ENCODE measurements around the gene CATSPERE.

- TF ChIP-seq CTCF (IDR thresholded peaks at IDR 0.05; ENCODE audit: control extremely low read depth in 1 of 3, insufficient read depth in 1 of 3, low read depth in 1 of 3, low read length in 3 of 3) (no peak), CTBP2 (IDR thresholded peaks at IDR 0.05; ENCODE audit: borderline replicate concordance, insufficient read depth, insufficient read length, low read length) (no peak), EP300 (IDR thresholded peaks at IDR 0.05; ENCODE audit: borderline replicate concordance in 1 of 2, low read depth in 2 of 2, low read length in 2 of 2) (no peak), EZH2 (IDR thresholded peaks at IDR 0.05; ENCODE audit: low read depth, low read length, severe bottlenecking) (no peak), YY1 (IDR thresholded peaks at IDR 0.05; ENCODE audit: low read depth, low read length) (no peak), CHD1 (IDR thresholded peaks at IDR 0.05; ENCODE audit: low read depth, low read length) (no peak), E2F6 (IDR thresholded peaks at IDR 0.05) (no peak), SRF (IDR thresholded peaks at IDR 0.05; ENCODE audit: low read depth, low read length) (no peak), KDM4A (IDR thresholded peaks at IDR 0.05; ENCODE audit: low read depth, low read length, severe bottlenecking) (no peak), POLR2A (IDR thresholded peaks at IDR 0.05; ENCODE audit: control extremely low read depth in 1 of 2, low read depth in 2 of 2, low read length in 2 of 2) (no peak), SIRT6 (IDR thresholded peaks at IDR 0.05; ENCODE audit: low read length) (no peak), RXRA (IDR thresholded peaks at IDR 0.05; ENCODE audit: insufficient read depth, low read depth, low read length) (no peak)
Observed at GRCh38 chr1:244573768-244574167, 112.7 kb downstream of the CATSPERE start.
